ENCODE data around the gene LEMD1.

Gene LEMD1

GRCh38 chr1:205447457-205448341, 25.8 kb upstream of the LEMD1 start:
- ATAC-seq, result no peak
- TF ChIP-seq TCF4 (CRISPR knock-in tag; IDR thresholded peaks at IDR 0.05; ENCODE audit: borderline replicate concordance) (no peak), GLIS3 (CRISPR knock-in tag; IDR thresholded peaks at IDR 0.05) (no peak), POU6F1 (CRISPR knock-in tag; IDR thresholded peaks at IDR 0.05; ENCODE audit: borderline replicate concordance, low read depth) (no peak), SNAI2 (CRISPR knock-in tag; IDR thresholded peaks at IDR 0.05) (no peak), BACH2 (CRISPR knock-in tag; IDR thresholded peaks at IDR 0.05; ENCODE audit: borderline replicate concordance) (no peak), OSR1 (CRISPR knock-in tag; IDR thresholded peaks at IDR 0.05) (no peak), ZFP3 (CRISPR knock-in tag; IDR thresholded peaks at IDR 0.05) (no peak), CREB5 (CRISPR knock-in tag; IDR thresholded peaks at IDR 0.05; ENCODE audit: low read depth) (no peak), ZC3H10 (CRISPR knock-in tag; IDR thresholded peaks at IDR 0.05) (no peak), ISL1 (CRISPR knock-in tag; IDR thresholded peaks at IDR 0.05) (no peak), ESRRG (CRISPR knock-in tag; IDR thresholded peaks at IDR 0.05) (no peak), ARNTL (CRISPR knock-in tag; IDR thresholded peaks at IDR 0.05; ENCODE audit: borderline replicate concordance, low read depth) (no peak), RARB (CRISPR knock-in tag; IDR thresholded peaks at IDR 0.05) (no peak), ZFP30 (CRISPR knock-in tag; IDR thresholded peaks at IDR 0.05) (no peak), PATZ1 (CRISPR knock-in tag; IDR thresholded peaks at IDR 0.05; ENCODE audit: borderline replicate concordance) (no peak), ZNF565 (CRISPR knock-in tag; conservative IDR thresholded peaks at IDR 0.05; ENCODE audit: low read depth) (no peak), TOX (CRISPR knock-in tag; IDR thresholded peaks at IDR 0.05; ENCODE audit: borderline replicate concordance) (no peak), CSRNP3 (CRISPR knock-in tag; IDR thresholded peaks at IDR 0.05) (no peak), TSHZ2 (CRISPR knock-in tag; IDR thresholded peaks at IDR 0.05) (no peak)

GRCh38 chr1:205446828-205447227, 25.0 kb upstream of the LEMD1 start:
- no peak for TF ChIP-seq PATZ1 (CRISPR knock-in tag; IDR thresholded peaks at IDR 0.05; ENCODE audit: borderline replicate concordance)

More at GRCh38 chr1:205446828-205447227, 25.0 kb upstream of the LEMD1 start:
- ATAC-seq, result no peak

Measured in SK-N-SH treated with all-trans-retinoic acid at 6 μM for 48 hours (cell line).